SK-N-MC (cell line): ENCODE results near the gene REPS2.

Experiments
- DNase-seq: peaks from one replicate; pipeline ENCODE4 v3.0.0-alpha.2; 2011; ENCODE audit warnings: low read depth, low spot score
- H3K27ac ChIP-seq: fragments of 200-600 bp; sonication (generic); 2 replicates; pipeline ENCODE4 v1.5.1; 2016; ENCODE audit warnings: mixed run types
- H3K36me3 ChIP-seq: fragments of 200-600 bp; sonication (generic); 2 replicates; pipeline ENCODE4 v1.6.1; 2017; ENCODE audit warnings: antibody characterized with exemption, low read length, mixed read lengths; ENCODE audit not compliant: insufficient read depth
- H3K4me3 ChIP-seq: fragments of 200-600 bp; sonication (generic); 2 replicates; pipeline ENCODE4 v1.5.1; 2016
- H3K9ac ChIP-seq: fragments of 200-600 bp; sonication (generic); 2 replicates; pipeline ENCODE4 v1.8.0; 2017; ENCODE audit warnings: mixed run types, mixed read lengths; ENCODE audit not compliant: insufficient read length
- H3K9me3 ChIP-seq: fragments of 200-600 bp; sonication (generic); 2 replicates; pipeline ENCODE4 v1.6.1; 2017; ENCODE audit warnings: low read depth, mild to moderate bottlenecking, antibody characterized with exemption, low read length, moderate library complexity, mixed read lengths
- EZH2 ChIP-seq: fragments of 200-600 bp; sonication (generic); IDR thresholded peaks from one replicate; pipeline ENCODE4 v1.6.1; 2017; ENCODE audit warnings: antibody characterized with exemption
- FOXP2 ChIP-seq: optimal IDR thresholded peaks from 2 replicates; pipeline ENCODE3; 2011; ENCODE audit warnings: mild to moderate bottlenecking, moderate library complexity; ENCODE audit not compliant: insufficient read depth; ENCODE audit errors: extremely low read length, control extremely low read depth
- POLR2AphosphoS5 ChIP-seq: IDR thresholded peaks from 2 replicates; pipeline ENCODE4 v1.6.1; 2012; ENCODE audit warnings: mild to moderate bottlenecking, low read depth, low read length, borderline replicate concordance

Gene REPS2

DNA sequence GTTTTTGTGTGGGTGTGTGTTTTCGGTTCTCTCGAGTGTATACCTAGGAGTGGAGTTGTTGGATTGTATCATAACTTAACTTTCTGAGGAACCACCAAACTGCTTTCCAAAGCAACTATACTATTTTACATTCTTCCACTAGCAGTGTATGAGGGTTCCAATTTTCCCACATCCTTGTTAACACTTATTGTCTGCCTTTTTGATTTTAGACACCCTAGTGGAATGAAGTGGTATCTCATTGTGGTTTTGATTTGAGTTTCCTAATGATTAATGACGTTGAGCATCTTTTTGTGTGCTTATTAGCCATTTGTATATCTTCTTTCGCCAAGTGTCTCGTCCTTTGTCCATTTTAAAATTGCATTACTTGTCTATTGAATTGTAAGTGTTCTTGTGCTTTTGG lies 118.6 kb downstream of the REPS2 start:
- TF ChIP-seq EZH2 (no peak), POLR2AphosphoS5 (no peak), FOXP2 (no peak)
- Histone ChIP-seq H3K36me3 (no peaks in the 10 kb centered on the region), H3K9me3 (no peaks in the 10 kb centered on the region), H3K27ac (no peak overlapping the region), H3K4me3 (no peak overlapping the region), H3K9ac (no peak overlapping the region)
- DNase-seq, result no peak

DNA sequence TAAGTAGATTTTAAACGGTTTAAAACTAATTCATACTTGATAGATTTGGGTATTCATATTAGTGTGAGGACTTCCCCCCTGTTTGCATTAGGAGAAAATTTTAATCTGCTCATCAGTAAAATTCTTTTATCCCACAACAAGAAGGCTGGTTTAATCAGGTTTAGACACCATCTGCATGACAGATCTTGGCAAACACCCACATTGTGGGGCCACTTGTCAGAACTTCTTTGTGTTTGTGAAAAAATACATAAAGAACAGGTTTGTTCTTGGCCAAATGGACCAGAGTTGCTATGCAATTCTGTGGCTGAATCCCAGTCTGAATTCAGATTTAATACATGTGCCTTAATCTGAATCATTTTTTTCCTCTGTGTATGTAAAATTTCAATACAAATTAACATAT lies 121.1 kb downstream of the REPS2 start:
- TF ChIP-seq FOXP2 (no peak), EZH2 (no peak), POLR2AphosphoS5 (no peak)
- H3K27ac ChIP-seq, result no peak overlapping the region
- no peak overlapping the region for H3K9ac ChIP-seq

GRCh38 chrX:17072301-17072700 lies 125.8 kb downstream of the REPS2 start:
- TF ChIP-seq FOXP2, result no peak
- no peak for TF ChIP-seq EZH2
- TF ChIP-seq POLR2AphosphoS5, result no peak
- DNase-seq, result no peak
- Histone ChIP-seq H3K4me3 (no peak overlapping the region), H3K9me3 (no peaks in the 10 kb centered on the region), H3K9ac (no peak overlapping the region), H3K27ac (no peak overlapping the region), H3K36me3 (no peaks in the 10 kb centered on the region)

More for the DNA sequence above, 121.1 kb downstream of the REPS2 start:
- no peak overlapping the region for H3K4me3 ChIP-seq
- H3K36me3 ChIP-seq, result no peaks in the 10 kb centered on the region
- no peaks in the 10 kb centered on the region for H3K9me3 ChIP-seq
- DNase-seq, result no peak

DNA sequence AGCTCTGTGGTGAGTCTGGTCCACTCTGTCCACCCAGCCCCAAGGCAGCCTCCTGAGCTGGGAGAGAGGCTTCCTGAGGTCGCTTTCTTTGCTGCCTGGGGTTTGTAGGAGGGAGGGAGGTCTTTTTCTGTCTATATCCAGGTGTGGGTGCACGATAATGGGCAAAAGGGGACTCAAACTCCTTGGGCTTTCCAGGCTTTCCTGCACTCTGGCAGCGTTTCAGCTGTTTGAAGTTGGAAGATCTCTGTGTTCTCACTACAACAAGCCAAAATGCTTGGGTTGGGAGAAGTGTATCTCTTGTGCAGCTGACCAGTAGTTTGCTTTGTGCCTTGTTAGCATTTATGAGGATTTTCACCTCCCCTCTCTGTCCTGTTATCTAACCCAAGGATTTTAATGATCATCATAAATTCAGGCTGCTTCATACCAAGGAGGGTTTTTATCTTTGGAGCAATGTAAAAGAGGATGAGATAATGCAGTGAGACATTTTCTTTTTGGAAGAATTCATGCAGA lies 126.3 kb downstream of the REPS2 start:
- TF ChIP-seq FOXP2 (no peak), EZH2 (no peak), POLR2AphosphoS5 (no peak)
- Histone ChIP-seq H3K36me3 (no peaks in the 10 kb centered on the region), H3K27ac (no peak overlapping the region), H3K9ac (no peak overlapping the region), H3K9me3 (no peaks in the 10 kb centered on the region), H3K4me3 (no peak overlapping the region)
- DNase-seq, result no peak

DNA sequence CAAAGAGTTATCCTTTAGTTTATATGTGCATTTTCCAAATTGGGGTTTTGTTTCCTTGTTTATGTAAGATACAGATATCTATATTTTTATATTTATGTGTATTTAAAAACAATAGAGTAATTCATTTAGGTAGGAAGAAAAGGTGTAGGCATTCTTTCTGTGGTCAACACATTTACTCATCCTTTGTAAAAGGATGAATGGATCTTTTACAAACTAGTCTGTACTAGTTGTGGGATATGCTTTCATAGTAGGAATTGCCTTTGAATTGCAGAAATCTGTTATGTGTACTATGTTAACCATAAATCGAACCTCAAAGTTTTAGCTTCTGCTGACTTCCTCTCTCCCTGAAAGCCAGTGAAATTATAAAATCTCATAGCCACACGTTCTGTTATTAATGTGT lies 128.5 kb downstream of the REPS2 start:
- Histone ChIP-seq H3K9ac (no peak overlapping the region), H3K36me3 (no peaks in the 10 kb centered on the region), H3K27ac (no peak overlapping the region), H3K4me3 (no peak overlapping the region), H3K9me3 (no peaks in the 10 kb centered on the region)
- TF ChIP-seq FOXP2 (no peak), EZH2 (no peak), POLR2AphosphoS5 (no peak)
- DNase-seq, result no peak

- H3K9me3 ChIP-seq, result no peaks in the 10 kb centered on the region
- H3K27ac ChIP-seq, result no peak overlapping the region
- no peak for DNase-seq
- TF ChIP-seq EZH2 (no peak), POLR2AphosphoS5 (no peak), FOXP2 (no peak)
- no peak overlapping the region for H3K9ac ChIP-seq
- no peak overlapping the region for H3K4me3 ChIP-seq
- no peaks in the 10 kb centered on the region for H3K36me3 ChIP-seq
These were observed 130.9 kb downstream of the REPS2 start for GRCh38 chrX:17077361-17077760.

DNA sequence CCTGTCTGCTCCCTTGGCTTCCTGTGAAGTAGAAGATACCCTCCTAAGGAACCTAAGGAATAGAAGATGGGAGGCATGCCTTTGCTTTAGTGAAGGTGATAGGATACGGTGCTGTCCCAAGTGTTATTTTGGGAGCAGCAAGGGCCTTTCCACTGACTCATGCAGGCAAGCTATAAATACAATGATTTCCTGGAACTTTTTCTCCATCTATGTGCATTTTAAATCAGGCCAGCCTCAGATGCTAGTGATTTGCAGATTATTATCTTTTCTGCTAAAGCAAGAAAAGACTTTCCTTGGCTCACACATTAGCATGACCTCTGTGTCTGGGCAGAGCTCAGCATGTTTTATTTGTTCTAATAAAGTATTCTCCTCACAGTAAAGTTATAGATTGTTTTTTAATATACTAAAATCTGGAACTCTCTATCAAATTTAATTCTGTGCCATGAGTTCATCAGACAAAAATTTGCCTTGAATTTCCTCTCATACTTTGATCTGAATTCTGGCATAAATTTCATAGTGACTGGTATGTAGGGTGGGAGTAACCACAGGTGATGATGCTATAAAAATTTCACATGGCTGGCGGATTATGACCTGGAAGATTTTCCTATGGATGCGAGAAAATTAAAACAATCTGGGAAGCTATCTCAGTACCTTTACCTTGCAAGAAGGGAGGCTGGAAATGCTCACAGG lies 131.7 kb downstream of the REPS2 start:
- no peak for TF ChIP-seq FOXP2
- TF ChIP-seq POLR2AphosphoS5, result no peak
- no peak for TF ChIP-seq EZH2
- Histone ChIP-seq H3K36me3 (no peaks in the 10 kb centered on the region), H3K4me3 (no peak overlapping the region), H3K9me3 (no peaks in the 10 kb centered on the region), H3K27ac (no peak overlapping the region), H3K9ac (no peak overlapping the region)
- no peak for DNase-seq

DNA sequence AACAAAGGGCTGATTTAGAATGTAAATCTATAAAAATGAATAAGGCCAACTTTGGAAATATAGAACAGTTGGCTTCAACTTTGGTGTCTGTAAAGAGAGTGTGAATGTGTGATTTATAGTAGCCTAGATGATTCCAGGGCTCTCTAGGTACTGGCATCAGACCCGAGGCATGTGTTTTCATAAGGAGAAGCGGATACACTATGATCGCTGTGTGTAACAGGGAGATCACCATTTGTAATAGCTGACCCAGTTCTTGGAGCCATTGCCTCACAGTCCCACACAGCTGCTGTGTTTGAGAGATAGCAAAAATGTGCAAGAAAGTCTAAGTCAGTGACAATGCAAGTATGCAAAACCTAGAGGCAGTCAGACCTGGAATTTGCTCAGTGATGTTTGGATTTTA lies 135.1 kb downstream of the REPS2 start:
- TF ChIP-seq FOXP2 (no peak), POLR2AphosphoS5 (no peak), EZH2 (no peak)
- Histone ChIP-seq H3K36me3 (no peaks in the 10 kb centered on the region), H3K9me3 (no peaks in the 10 kb centered on the region), H3K9ac (no peak overlapping the region), H3K27ac (no peak overlapping the region), H3K4me3 (no peak overlapping the region)
- no peak for DNase-seq

DNA sequence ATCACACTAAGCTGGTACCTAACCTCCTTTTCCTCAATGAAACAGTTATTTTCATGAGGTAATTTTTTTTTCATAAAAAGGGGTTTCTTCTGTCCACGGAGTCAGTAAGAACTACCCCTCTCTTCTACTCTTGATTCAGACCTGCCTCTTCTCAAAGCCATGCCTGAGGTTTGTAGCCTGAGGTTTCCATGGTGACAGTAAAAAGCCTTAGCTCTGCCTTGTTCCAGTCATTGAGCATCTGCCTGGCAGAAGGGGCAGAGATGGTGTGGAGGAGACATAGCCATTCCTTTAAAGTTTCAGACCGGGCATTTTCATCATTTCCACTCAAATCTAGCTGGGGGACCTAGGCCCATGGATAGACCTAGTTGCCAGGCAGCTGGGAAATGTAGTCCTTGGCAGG lies 135.5 kb downstream of the REPS2 start:
- H3K27ac ChIP-seq, result no peak overlapping the region

More for the DNA sequence above, 135.5 kb downstream of the REPS2 start:
- Histone ChIP-seq H3K36me3 (no peaks in the 10 kb centered on the region), H3K9ac (no peak overlapping the region), H3K9me3 (no peaks in the 10 kb centered on the region), H3K4me3 (no peak overlapping the region)
- TF ChIP-seq EZH2 (no peak), POLR2AphosphoS5 (no peak), FOXP2 (no peak)
- DNase-seq, result no peak
